Hepatocyte (in vitro differentiated cells): ENCODE data around the gene FAF1.

Experiments
- EZH2 ChIP-seq: fragments of 200-600 bp; sonication (generic); IDR thresholded peaks from 2 replicates; pipeline ENCODE4 v1.6.1; 2016; ENCODE audit warnings: antibody characterized with exemption, mild to moderate bottlenecking, borderline replicate concordance
- EZH2phosphoT487 ChIP-seq: fragments of 200-600 bp; sonication (generic); IDR thresholded peaks from one replicate; pipeline ENCODE4 v1.6.1; 2018; ENCODE audit warnings: antibody characterized with exemption, mild to moderate bottlenecking, low read depth, moderate library complexity; ENCODE audit not compliant: unreplicated experiment, severe bottlenecking
- TF ChIP-seq, protein P1 (sequence below): fragments of 200-600 bp; sonication (generic); IDR thresholded peaks from 2 replicates; pipeline ENCODE4 v1.5.1; 2016; ENCODE audit warnings: antibody characterized with exemption, mild to moderate bottlenecking; ENCODE audit not compliant: poor library complexity

DNA sequence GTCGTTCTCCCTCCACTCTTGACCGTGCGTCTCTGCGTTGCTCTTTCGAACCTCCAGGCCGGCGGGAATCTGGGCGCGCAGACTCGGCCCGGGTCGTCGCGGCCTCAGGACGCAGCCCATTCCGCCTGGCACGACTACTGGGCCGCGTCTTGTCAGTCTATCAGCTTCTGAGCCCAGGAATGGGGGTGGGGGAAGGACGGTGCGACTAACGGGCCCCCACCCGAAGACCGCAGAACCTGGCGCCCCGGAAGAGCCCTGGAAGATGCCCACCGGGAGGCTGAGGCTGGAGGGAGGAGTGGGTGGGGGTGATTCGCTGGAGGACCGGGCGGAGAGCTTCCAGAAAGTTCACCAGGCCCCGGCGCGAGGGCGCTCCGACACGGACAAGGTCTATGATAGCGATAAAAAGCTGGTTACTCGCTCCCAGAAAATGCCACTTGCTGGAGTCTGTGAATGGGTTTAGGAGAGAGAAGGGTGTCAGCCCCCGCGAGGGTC is 535.1 kb downstream of the FAF1 start:
- TF ChIP-seq, protein P1, sequence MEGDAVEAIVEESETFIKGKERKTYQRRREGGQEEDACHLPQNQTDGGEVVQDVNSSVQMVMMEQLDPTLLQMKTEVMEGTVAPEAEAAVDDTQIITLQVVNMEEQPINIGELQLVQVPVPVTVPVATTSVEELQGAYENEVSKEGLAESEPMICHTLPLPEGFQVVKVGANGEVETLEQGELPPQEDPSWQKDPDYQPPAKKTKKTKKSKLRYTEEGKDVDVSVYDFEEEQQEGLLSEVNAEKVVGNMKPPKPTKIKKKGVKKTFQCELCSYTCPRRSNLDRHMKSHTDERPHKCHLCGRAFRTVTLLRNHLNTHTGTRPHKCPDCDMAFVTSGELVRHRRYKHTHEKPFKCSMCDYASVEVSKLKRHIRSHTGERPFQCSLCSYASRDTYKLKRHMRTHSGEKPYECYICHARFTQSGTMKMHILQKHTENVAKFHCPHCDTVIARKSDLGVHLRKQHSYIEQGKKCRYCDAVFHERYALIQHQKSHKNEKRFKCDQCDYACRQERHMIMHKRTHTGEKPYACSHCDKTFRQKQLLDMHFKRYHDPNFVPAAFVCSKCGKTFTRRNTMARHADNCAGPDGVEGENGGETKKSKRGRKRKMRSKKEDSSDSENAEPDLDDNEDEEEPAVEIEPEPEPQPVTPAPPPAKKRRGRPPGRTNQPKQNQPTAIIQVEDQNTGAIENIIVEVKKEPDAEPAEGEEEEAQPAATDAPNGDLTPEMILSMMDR: no peak
- TF ChIP-seq EZH2 (peak; percentile 98), EZH2phosphoT487 (no peak)
